Measurements from ENCODE around the gene CDH26. TPM values are rescaled to one million over a fixed set of nuclear protein-coding genes. Genes with fewer than 3 reads are reported as not detected.

CDH26 gene
- total RNA-seq, 1 experiment from 2014 or later = not detected

DNA sequence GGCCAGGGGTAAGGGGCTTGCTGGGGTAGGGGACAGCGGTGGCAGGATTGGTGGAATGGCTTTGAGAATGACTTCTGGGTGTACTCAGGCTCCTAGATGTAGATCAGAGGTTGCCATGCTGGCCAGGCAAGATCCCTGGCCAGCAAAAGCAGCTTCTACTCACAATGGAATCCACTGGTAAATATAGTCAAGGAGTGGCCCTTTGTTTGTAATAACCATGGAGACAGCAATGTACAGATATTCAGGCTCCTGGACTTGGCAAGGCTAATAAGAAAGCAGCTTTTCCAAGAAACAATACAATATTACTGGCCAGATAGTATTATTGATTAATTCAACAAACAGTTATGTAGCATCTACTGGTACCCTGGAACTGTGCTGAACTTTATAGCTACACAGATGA is 37.9 kb downstream of the CDH26 start:
- no peak for DNase-seq
- H3K9me3 ChIP-seq = no peaks in the 10 kb centered on the region
- H3K4me3 ChIP-seq = no peak overlapping the region
- no peaks in the 10 kb centered on the region for H3K36me3 ChIP-seq
- H3K27me3 ChIP-seq = no peaks in the 10 kb centered on the region; the same call in 1 of the 2 replicates

DNA sequence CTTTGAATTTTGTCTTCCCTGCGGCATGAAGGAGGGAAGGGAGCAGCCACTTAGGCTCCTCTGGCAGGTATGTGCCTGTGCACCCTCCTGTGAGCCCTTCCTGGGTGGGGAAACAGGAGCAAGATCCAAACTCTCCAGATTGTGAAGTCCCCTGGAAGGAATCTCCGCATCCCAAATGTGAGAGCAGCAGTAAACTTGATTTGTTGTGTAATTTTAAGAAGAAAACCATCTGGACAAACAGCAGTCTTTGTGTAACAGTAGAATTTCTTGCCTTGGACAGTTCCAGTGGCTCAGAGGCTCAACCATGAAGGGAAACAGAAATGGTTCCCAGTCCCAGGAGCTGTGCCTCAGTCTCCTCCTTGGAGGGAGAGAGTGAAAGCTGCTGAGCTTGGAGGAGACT is 39.7 kb downstream of the CDH26 start:
- DNase-seq = no peak
- H3K4me3 ChIP-seq = no peak overlapping the region
- H3K36me3 ChIP-seq = no peaks in the 10 kb centered on the region
- no peaks in the 10 kb centered on the region; the same call in 1 of the 2 replicates for H3K27me3 ChIP-seq
- H3K9me3 ChIP-seq = no peaks in the 10 kb centered on the region

DNA sequence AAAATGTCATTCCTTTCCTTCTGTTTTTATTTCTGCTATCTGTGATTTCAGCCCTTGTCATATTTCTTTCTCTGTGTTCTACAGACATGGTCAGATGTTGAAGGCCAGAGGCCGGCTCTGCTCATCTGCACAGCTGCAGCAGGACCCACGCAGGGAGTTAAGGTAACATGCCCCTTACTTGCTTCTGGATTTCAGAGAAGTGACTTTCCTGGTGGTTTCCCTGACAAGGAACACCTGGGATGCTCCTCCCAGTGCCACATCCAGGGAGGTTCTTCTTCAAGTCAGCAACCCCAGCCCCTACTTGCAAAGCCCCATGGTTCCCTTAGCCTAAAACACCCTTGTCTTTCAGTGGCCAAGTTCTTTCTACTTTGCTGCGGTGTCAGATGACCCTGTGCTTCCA is 41.3 kb downstream of the CDH26 start:
- no peaks in the 10 kb centered on the region for H3K9me3 ChIP-seq
- H3K27me3 ChIP-seq = no peaks in the 10 kb centered on the region; the same call in 1 of the 2 replicates
- H3K4me3 ChIP-seq = no peak overlapping the region
- DNase-seq = no peak
- H3K36me3 ChIP-seq = no peaks in the 10 kb centered on the region

DNA sequence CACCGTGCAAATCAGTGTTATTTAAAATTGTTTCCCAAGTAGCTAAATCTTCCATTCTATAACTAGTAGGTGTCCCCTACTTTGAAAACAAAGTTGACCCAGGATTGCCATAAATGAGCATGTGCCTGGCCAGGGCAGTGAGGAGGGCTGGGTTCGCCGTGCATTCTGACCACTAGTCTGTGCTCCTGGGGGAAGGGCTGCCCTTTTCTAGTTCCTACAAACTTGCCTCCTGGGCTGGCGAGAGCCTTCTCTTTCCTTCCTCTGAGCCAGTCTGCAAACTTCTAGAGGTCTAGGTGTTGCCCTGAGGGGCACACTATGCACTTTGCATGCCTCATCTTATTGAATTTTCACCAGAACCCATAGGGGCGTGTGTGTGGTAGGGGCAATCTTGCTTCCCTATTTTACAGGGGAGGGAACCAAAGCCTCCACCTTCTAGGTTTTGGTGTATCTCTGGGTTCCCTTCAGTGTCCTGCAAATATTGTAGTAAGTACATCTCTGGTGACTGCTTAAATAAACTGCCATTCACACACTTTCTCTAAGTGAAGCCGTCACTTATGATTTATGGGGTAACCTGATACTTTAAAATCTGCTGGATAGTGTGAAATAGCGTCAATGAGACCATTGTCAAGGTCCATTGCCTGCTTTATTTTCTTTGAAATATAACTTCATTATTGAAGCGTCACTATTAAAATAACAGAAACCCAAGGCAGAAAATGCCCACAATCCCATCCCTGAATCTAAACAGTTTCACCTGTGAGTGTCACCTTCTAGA is 42.2 kb downstream of the CDH26 start:
- no peaks in the 10 kb centered on the region; the same call in 1 of the 2 replicates for H3K27me3 ChIP-seq
- no peak overlapping the region for H3K4me3 ChIP-seq
- no peaks in the 10 kb centered on the region for H3K9me3 ChIP-seq
- no peak for DNase-seq
- no peaks in the 10 kb centered on the region for H3K36me3 ChIP-seq

GRCh38 chr20:60001108-60001507 is 42.9 kb downstream of the CDH26 start:
- no peak overlapping the region for H3K4me3 ChIP-seq
- no peaks in the 10 kb centered on the region for H3K9me3 ChIP-seq
- no peak for DNase-seq
- no peaks in the 10 kb centered on the region; the same call in 1 of the 2 replicates for H3K27me3 ChIP-seq
- no peaks in the 10 kb centered on the region for H3K36me3 ChIP-seq

DNA sequence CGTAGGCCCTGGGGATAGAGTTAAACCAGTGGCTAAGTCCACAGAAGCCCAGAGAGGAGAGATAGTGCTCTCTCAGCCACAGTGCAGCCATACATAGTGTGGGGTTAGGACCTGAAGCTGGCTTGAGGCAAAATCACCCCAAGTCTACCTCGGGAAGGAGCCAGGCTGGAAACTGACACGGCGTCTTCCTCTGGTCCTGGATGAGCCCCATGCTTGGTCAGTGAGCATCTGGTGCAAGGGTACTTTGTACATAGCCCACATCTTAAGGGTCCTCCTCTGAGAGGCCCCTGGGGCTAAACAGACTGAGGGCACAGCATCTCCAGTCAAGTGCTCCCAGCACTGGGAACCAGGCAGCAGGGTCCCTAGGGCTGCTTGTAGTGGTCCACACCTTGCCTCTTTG is 45.6 kb downstream of the CDH26 start:
- H3K36me3 ChIP-seq = no peaks in the 10 kb centered on the region
- DNase-seq = no peak
- no peaks in the 10 kb centered on the region; the same call in 1 of the 2 replicates for H3K27me3 ChIP-seq
- H3K9me3 ChIP-seq = no peaks in the 10 kb centered on the region
- H3K4me3 ChIP-seq = no peak overlapping the region

DNA sequence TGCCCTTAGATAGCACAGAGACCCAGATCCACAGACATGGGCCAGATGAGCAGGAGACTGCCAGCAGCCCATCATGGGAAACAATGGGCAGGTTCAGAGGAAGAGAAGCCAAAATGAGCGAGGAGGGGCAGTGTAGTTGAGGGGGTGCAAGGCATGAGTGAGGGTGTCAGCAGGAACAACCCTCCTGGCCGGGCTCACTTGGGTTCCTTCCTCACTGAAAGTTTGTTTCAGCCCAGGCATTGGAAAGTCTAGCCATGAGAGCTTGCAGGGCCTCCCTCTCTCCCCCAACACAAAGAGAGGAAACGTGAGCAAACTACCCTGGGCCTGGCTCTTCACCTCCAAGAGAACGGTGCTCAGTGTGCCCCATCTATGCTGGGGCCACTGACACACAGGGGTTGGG is 48.0 kb downstream of the CDH26 start:
- Histone ChIP-seq H3K9me3 (no peaks in the 10 kb centered on the region), H3K27me3 (no peaks in the 10 kb centered on the region), H3K36me3 (no peaks in the 10 kb centered on the region), H3K4me3 (no peak overlapping the region)
- DNase-seq = no peak

- Histone ChIP-seq H3K27me3 (peaks cover 2% of the 10 kb centered on the region; the same call in 1 of the 2 replicates), H3K36me3 (no peaks in the 10 kb centered on the region), H3K9me3 (no peaks in the 10 kb centered on the region), H3K4me3 (no peak overlapping the region)
- DNase-seq = no peak
Observed at GRCh38 chr20:60007464-60007863, 49.2 kb downstream of the CDH26 start.

- Histone ChIP-seq H3K4me3 (no peak overlapping the region), H3K27me3 (peaks cover 2% of the 10 kb centered on the region; the same call in 1 of the 2 replicates), H3K9me3 (no peaks in the 10 kb centered on the region), H3K36me3 (no peaks in the 10 kb centered on the region)
- DNase-seq = no peak
Observed at GRCh38 chr20:60008130-60008808, 50.0 kb downstream of the CDH26 start.

GRCh38 chr20:60009318-60009717 is 51.1 kb downstream of the CDH26 start:
- H3K27me3 ChIP-seq = peaks cover 2% of the 10 kb centered on the region; the same call in 1 of the 2 replicates
- H3K36me3 ChIP-seq = no peaks in the 10 kb centered on the region
- DNase-seq = no peak
- H3K9me3 ChIP-seq = no peaks in the 10 kb centered on the region
- H3K4me3 ChIP-seq = no peak overlapping the region

DNA sequence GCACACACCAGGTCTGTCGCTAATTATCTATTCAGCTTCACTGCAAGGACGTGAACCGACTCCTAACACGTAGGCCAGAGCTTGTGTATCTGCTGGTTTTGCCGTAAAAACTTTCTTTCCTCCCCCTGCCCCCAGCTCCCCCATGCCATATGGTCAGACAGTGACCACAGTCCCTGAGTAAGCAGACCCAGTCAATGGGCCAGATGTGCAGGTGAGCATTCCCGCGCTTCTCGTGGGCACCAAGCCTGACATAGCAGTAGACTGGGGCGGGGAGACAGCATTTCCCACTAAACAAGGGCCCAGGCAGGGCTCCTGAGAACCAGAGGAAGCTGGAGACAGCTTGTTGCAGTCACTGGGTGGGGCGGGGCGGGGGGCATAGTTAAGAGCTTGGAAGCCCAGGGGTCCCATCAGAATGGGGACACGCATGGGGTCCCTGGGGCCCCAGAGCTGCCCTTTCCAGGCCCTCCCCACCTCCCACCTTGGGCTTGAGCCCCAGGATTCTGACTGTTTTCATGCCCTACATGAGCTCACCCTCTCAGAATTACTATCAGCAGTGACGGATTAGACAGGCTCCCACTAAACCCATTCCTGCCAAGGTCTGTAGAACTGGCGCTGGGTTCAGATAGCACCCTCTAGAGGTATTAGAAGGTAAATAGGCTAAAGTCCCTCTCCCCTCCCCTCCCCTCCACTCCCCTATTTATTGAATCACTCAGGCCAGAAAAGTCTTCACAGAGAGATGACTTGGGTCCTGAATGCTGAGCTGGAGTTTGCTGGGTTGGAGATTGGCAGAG is 51.8 kb downstream of the CDH26 start:
- no peak for DNase-seq
- Histone ChIP-seq H3K9me3 (no peaks in the 10 kb centered on the region), H3K27me3 (peaks cover 2% of the 10 kb centered on the region; the same call in 1 of the 2 replicates), H3K36me3 (no peaks in the 10 kb centered on the region), H3K4me3 (no peak overlapping the region)

DNA sequence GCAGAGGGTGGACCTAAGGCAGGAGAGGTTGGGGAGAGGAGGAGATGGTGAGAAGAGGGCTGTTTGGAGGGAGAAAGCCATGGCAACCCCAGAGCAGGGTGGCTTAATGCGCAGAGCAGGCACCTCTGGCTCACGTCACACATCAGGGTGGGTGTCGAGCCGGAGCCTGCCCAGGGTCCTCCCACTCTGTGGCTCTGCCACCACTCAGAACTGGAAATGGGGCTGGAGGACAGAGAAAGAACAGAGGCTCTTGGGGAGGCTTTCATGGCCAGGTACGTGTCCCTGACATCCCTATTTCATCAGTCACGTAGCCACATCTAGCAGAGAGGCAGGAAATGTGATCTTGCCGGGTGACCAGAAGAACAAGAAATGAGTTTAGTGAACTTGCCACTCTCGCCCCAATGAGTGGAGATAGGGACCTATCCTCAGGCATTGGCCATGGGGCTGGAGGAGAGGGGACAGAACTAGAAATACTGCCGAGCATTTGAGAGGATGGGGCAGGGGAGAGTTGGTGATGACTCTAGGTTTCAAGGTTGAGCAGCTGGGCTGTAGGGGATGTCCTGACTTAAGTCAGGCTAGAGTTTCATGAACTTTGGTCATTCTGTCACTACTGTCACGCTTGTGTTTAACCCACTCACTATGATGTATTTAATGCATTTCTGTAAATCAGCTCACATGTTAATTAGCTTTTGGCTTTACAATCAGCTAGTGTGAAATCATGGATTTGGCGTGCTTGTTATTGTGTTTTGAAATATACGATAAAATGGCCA is 52.7 kb downstream of the CDH26 start:
- no peak for DNase-seq

DNA sequence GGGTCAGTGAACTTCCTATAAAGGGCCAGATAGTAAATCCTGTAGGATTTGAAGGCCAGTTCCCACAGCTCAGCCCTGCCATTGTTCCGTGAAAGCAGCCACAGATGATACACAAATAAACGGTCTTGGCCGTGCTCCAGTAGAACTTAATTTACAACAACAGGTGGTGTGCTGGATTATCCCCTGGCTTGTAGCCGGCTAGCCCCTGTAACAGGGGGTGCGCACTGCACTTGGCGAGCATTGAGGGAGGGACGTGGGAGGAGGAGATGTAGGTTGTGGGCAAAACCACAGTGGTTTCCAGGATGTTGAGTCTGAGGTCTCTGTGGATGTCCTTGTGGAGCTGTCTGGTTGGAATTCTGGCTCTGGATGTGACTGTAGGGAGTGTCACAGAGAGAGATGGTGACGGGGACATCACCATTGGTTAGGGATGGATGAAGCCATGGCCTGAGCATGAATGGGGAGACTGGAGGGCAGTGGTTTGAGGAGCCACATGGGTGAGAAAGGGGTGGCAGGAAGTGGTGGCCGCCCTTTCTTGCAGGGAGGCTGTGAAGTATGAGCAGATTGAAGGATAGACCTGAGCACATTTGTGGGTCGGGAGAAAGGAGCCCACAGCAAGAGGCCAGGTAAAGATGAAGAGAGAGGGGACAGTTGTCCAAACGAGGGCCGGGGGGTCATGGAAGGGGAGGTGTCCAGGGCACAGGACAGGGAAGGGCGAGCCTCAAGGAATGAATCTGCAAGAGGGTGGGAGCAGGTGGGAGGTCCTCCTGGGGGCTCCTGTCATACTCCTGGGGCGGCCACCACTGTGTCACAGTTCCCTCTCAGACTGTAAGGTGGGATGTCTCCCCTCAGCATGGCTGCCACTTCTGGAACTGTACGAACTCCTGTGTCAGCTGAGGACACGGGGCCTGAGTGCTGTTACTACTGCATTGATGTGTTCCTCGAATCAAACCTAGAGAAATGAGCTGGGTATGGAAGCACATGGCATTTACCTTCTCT is 53.6 kb downstream of the CDH26 start:
- Histone ChIP-seq H3K4me3 (no peak overlapping the region), H3K27me3 (peaks cover 6% of the 10 kb centered on the region; the same call in 1 of the 2 replicates), H3K9me3 (0 out of 2 replicates have a peak, but pooled peaks cover 4% of the 10 kb centered on the region), H3K36me3 (no peaks in the 10 kb centered on the region)
- DNase-seq = no peak

More for the DNA sequence above, 52.7 kb downstream of the CDH26 start:
- Histone ChIP-seq H3K36me3 (no peaks in the 10 kb centered on the region), H3K9me3 (0 out of 2 replicates have a peak, but pooled peaks cover under 1% of the 10 kb centered on the region), H3K4me3 (no peak overlapping the region), H3K27me3 (peaks cover 6% of the 10 kb centered on the region; the same call in 1 of the 2 replicates)

DNA sequence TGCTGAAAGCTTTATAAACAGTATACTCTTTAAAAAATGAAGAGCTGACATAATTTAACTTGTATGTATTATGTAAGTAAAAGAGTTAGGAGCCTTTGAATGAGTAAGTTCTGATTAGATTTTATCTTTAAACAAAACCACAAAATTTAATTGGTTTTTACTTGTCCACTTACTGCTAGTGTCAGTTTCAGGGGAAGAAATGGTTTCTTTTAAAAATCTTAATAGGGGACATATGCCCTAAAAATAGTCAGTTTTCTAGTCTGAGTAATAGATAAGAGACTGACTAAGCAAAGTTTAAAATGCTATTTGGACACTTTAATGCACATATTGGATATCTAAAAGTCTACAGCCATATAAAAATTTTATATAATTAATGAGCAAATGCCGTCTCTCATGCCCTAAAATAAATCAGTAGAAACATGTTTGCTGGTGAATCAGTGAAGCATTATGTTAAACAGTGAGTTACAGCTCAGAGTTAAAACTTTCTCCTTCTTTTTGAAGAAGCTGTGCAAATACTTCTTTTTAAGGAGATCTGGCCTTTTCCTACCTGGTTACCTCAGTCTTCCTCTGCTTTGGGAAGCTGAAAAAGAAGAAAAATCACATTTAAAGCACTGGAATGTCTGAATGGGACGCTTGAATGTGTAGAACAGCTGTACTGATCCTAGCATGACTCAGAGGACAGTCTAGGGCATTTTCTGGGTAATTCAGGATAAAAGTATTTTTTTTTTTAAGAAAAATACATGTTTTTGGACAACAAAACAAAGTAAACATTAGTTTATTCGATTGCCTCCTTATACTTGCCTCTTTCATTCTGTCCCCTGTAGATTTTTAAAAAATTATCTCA is 55.3 kb downstream of the CDH26 start:
- H3K9me3 ChIP-seq = peaks cover 6% of the 10 kb centered on the region; the same call in 1 of the 2 replicates
- H3K36me3 ChIP-seq = no peaks in the 10 kb centered on the region
- DNase-seq = no peak
- H3K4me3 ChIP-seq = no peak overlapping the region
- H3K27me3 ChIP-seq = peaks cover 6% of the 10 kb centered on the region; the same call in 1 of the 2 replicates

Measured in MG63 (cell line).